PFSK-1 (cell line): Measurements from ENCODE around the gene TERT.

Experiments
- FOXP2 ChIP-seq: optimal IDR thresholded peaks from 2 replicates; pipeline ENCODE3; 2011; ENCODE audit warnings: borderline replicate concordance, control low read depth, inconsistent platforms; ENCODE audit not compliant: insufficient read depth; ENCODE audit errors: extremely low read length, extremely low read depth
- POLR2AphosphoS5 ChIP-seq: IDR thresholded peaks from 2 replicates; pipeline ENCODE4 v1.6.1; 2012; ENCODE audit warnings: low read depth, mild to moderate bottlenecking, control low read depth, low read length, moderate library complexity
- SIN3A ChIP-seq: IDR thresholded peaks from 2 replicates; pipeline ENCODE4 v1.6.1; 2012; ENCODE audit warnings: mild to moderate bottlenecking, low read length, moderate library complexity, borderline replicate concordance; ENCODE audit not compliant: insufficient read depth
- TAF1 ChIP-seq: IDR thresholded peaks from 2 replicates; pipeline ENCODE4 v1.6.1; 2012; ENCODE audit warnings: low read length, control low read depth, borderline replicate concordance; ENCODE audit not compliant: insufficient read depth
- TF ChIP-seq, protein P1 (sequence below), 2 experiments: IDR thresholded peaks; 2 replicates each; pipeline versions ENCODE4 v1.6.1 to v1.8.0; 2011 to 2012; ENCODE audit warnings: low read depth in 2 of 2, low read length in 2 of 2, control low read depth in 1 of 2, inconsistent platforms in 1 of 2, mild to moderate bottlenecking in 1 of 2, moderate library complexity in 1 of 2; ENCODE audit not compliant: insufficient read depth in 1 of 2

Gene TERT

DNA sequence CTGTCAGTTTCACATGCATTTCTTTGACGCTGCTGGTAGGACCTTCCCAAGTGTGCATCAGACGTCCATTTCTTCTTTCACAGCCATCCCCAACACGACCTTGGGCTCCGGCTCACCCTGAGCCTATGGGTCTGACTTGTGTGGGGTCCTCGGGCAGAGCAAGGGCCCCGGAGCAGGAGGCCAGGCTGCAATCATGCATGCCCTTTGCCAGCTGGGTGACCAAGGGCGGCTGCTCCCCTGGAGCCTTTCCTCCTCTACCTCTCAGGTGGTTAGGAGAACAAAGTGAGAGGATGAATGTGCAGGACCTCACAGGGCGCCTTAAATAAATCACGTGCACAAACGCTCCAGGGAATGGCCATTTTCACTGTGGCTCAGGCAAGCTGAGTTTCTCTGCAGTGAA lies 33.2 kb downstream of the TERT start:
- TF ChIP-seq POLR2AphosphoS5 (no peak), SIN3A (no peak), FOXP2 (no peak), TAF1 (no peak)
- TF ChIP-seq, protein P1, sequence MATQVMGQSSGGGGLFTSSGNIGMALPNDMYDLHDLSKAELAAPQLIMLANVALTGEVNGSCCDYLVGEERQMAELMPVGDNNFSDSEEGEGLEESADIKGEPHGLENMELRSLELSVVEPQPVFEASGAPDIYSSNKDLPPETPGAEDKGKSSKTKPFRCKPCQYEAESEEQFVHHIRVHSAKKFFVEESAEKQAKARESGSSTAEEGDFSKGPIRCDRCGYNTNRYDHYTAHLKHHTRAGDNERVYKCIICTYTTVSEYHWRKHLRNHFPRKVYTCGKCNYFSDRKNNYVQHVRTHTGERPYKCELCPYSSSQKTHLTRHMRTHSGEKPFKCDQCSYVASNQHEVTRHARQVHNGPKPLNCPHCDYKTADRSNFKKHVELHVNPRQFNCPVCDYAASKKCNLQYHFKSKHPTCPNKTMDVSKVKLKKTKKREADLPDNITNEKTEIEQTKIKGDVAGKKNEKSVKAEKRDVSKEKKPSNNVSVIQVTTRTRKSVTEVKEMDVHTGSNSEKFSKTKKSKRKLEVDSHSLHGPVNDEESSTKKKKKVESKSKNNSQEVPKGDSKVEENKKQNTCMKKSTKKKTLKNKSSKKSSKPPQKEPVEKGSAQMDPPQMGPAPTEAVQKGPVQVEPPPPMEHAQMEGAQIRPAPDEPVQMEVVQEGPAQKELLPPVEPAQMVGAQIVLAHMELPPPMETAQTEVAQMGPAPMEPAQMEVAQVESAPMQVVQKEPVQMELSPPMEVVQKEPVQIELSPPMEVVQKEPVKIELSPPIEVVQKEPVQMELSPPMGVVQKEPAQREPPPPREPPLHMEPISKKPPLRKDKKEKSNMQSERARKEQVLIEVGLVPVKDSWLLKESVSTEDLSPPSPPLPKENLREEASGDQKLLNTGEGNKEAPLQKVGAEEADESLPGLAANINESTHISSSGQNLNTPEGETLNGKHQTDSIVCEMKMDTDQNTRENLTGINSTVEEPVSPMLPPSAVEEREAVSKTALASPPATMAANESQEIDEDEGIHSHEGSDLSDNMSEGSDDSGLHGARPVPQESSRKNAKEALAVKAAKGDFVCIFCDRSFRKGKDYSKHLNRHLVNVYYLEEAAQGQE (IDR thresholded peaks at IDR 0.05; ENCODE audit: insufficient read depth in 1 of 2, low read depth in 2 of 2, low read length in 2 of 2): no peak

DNA sequence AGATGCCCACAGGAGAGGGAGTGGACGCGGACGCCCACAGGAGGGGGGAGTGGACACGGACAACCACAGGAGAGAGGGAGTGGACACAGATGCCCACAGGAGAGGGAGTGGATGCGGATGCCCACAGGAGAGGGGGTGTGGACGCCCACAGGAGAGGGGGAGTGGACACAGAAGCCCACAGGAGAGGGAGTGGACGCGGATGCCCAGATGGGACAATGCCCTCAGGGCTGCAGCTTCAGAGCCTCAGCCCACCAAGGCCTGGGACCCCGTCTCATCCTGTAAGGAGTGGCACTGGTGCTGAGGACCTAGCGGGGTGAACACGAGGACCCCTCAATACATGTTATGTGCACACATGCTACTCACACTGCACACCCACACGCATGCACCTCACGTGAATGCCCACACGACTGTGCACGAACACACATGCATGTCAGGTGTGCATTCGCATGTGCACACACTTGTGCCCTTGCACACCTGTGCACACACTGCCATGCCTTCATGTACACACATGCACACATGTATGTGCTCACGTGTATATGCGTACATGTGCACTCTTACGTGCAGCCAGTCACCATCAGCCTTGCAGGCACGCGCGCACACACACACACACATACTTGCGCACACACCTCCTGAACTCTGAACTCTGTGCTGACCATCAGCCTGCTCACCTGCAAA lies 34.9 kb downstream of the TERT start:
- TF ChIP-seq TAF1 (no peak), FOXP2 (no peak), SIN3A (no peak), POLR2AphosphoS5 (no peak)
- TF ChIP-seq, protein P1 (IDR thresholded peaks at IDR 0.05; ENCODE audit: insufficient read depth in 1 of 2, low read depth in 2 of 2, low read length in 2 of 2): no peak

DNA sequence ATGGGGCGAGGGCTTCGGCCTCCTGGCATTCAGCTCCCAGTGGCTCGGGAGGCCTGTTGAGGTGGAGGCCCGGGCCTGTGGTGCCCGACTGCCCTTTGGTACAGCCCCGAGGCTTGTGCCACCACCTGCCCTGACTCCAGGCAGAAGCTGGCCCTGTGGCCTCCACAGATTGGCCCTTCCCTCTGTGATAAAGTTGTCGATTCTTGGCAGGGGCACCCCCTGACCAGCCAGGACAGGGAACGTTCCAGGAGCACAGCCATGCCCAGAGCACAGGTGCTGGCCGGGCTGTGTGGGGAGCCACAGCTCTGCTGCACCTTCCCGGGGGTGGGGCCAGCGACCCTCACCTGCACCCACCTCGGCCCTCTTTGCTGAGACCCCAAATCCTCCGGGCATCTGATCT lies 37.0 kb downstream of the TERT start:
- TF ChIP-seq TAF1 (no peak), FOXP2 (no peak), SIN3A (no peak), POLR2AphosphoS5 (no peak)
- TF ChIP-seq, protein P1 (IDR thresholded peaks at IDR 0.05; ENCODE audit: insufficient read depth in 1 of 2, low read depth in 2 of 2, low read length in 2 of 2): no peak

DNA sequence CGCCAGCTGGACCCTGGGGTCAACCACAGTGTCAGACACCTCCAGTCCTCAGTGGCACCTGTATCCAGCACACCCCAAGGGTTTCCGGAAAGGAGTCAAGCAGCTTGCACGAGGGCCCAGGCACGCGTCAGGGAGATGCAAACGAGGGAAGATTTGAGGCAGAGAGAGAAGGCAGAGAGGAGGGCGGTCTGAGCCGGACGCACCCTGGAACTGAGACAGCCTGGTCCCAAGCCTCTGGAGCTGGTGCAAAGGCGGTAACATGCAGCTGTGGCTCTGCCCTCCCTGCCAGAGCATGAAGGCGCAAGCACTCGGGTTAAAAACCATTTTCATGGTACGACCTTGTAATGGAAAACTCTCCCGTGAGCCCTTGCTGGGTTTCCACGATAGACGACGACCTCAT lies 37.5 kb downstream of the TERT start:
- TF ChIP-seq, protein P1 (IDR thresholded peaks at IDR 0.05; ENCODE audit: insufficient read depth in 1 of 2, low read depth in 2 of 2, low read length in 2 of 2): no peak
- TF ChIP-seq POLR2AphosphoS5 (no peak), FOXP2 (no peak), SIN3A (no peak), TAF1 (no peak)

DNA sequence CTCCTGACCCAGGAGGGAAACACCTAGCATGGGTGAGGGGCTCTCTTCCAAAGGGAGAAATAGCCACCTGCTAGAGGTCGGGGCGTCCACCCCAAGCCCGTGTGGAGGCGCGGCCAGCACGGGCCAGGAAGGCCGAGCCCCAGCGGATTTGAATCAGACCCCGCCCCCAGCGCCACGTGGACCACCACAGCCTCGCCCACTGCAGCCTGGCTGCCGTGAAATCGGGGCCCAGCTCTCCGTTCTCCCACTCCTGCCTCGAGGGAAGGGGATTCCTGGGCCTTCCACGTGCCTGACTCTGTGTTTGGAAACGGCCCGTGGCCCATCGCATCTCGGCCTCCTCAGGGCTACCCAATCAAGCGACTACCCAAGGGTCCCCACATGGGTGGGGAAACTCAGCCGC lies 38.1 kb downstream of the TERT start:
- TF ChIP-seq FOXP2 (no peak), SIN3A (no peak), POLR2AphosphoS5 (no peak), TAF1 (no peak)
- TF ChIP-seq, protein P1 (IDR thresholded peaks at IDR 0.05; ENCODE audit: insufficient read depth in 1 of 2, low read depth in 2 of 2, low read length in 2 of 2): no peak
